Liver (tissue), 9 donors: ENCODE data around the gene ANTXR1. TPM values are rescaled to one million over a fixed set of nuclear protein-coding genes. Genes with fewer than 3 reads are reported as not detected.

Source experiments
- DNase-seq: peaks from one replicate; pipeline ENCODE4 v3.0.0-alpha.2; 2017; ENCODE audit warnings: low spot score
- H3K27ac ChIP-seq, 2 donors: one replicate each; pipeline ENCODE4 v1.7.0; 2013; ENCODE audit warnings: inconsistent platforms in 2 of 2, low read length in 2 of 2, control low read depth in 1 of 2, low read depth in 1 of 2, mild to moderate bottlenecking in 1 of 2
- H3K27me3 ChIP-seq, 4 donors: one replicate each; pipeline versions ENCODE4 v1.6.1 to v1.7.0; 2013; ENCODE audit warnings: low read length in 3 of 4, inconsistent platforms in 1 of 4, mild to moderate bottlenecking in 1 of 4, moderate library complexity in 1 of 4; ENCODE audit not compliant: control insufficient read depth in 4 of 4, insufficient read depth in 4 of 4
- H3K36me3 ChIP-seq, 4 donors: one replicate each; pipeline versions ENCODE4 v1.6.1 to v1.7.0; 2013; ENCODE audit warnings: low read length in 3 of 4, mild to moderate bottlenecking in 3 of 4, low read depth in 1 of 4, moderate library complexity in 1 of 4; ENCODE audit not compliant: control insufficient read depth in 4 of 4, insufficient read depth in 3 of 4
- H3K4me1 ChIP-seq, 4 donors: one replicate each; pipeline versions ENCODE4 v1.6.1 to v1.7.0; 2013; ENCODE audit warnings: low read length in 3 of 4, mild to moderate bottlenecking in 3 of 4, moderate library complexity in 1 of 4; ENCODE audit not compliant: control insufficient read depth in 4 of 4, insufficient read depth in 4 of 4
- H3K4me3 ChIP-seq, 3 donors: one replicate each; pipeline versions ENCODE4 v1.6.1 to v1.7.0; 2013; ENCODE audit warnings: low read length in 3 of 3, control low read depth in 1 of 3, low read depth in 1 of 3, mild to moderate bottlenecking in 1 of 3
- H3K9ac ChIP-seq, 2 donors: one replicate each; pipeline ENCODE4 v1.7.0; 2013; ENCODE audit warnings: low read length in 2 of 2, mild to moderate bottlenecking in 2 of 2, moderate library complexity in 2 of 2, control low read depth in 1 of 2, low read depth in 1 of 2
- H3K9me3 ChIP-seq, 4 donors: one replicate each; pipeline versions ENCODE4 v1.6.1 to v1.7.0; 2013; ENCODE audit warnings: low read length in 3 of 4; ENCODE audit not compliant: control insufficient read depth in 4 of 4
- ATF3 ChIP-seq: IDR thresholded peaks from 2 replicates; pipeline ENCODE4 v1.6.1; 2016; ENCODE audit warnings: antibody characterized with exemption
- EGR1 ChIP-seq, 2 donors: IDR thresholded peaks; 2 replicates each; pipeline ENCODE4 v1.6.1; 2016 to 2018; ENCODE audit warnings: antibody characterized with exemption in 2 of 2, low read depth in 2 of 2
- FOXA2 ChIP-seq: IDR thresholded peaks from 2 replicates; pipeline ENCODE4 v1.6.1; 2016; ENCODE audit warnings: antibody characterized with exemption
- HNF4A ChIP-seq, 2 donors: conservative IDR thresholded peaks; 2 replicates each; pipeline ENCODE4 v1.6.1; 2016; ENCODE audit warnings: antibody characterized with exemption in 2 of 2, mild to moderate bottlenecking in 2 of 2
- HNF4G ChIP-seq: IDR thresholded peaks from 2 replicates; pipeline ENCODE4 v1.6.1; 2016; ENCODE audit warnings: antibody characterized with exemption
- NR2F2 ChIP-seq: IDR thresholded peaks from 2 replicates; pipeline ENCODE4 v1.6.1; 2016; ENCODE audit warnings: antibody characterized with exemption
- RAD21 ChIP-seq, 2 donors: IDR thresholded peaks; 2 replicates each; pipeline ENCODE4 v1.6.1; 2016; ENCODE audit warnings: antibody characterized with exemption in 2 of 2, mild to moderate bottlenecking in 2 of 2
- SP1 ChIP-seq: IDR thresholded peaks from 2 replicates; pipeline ENCODE4 v1.6.1; 2018; ENCODE audit warnings: antibody characterized with exemption, mild to moderate bottlenecking
- YY1 ChIP-seq: IDR thresholded peaks from 2 replicates; pipeline ENCODE4 v1.6.1; 2016; ENCODE audit warnings: antibody characterized with exemption, mild to moderate bottlenecking
- WGBS: extraction: QIAGEN DNeasy Blood & Tissue Kit; methylation state at CpG from one replicate; pipeline ENCODE4 v1.1.7; 2013; 5-methylcytosine and 5-hydroxymethylcytosine counted together
- polyA plus RNA-seq, 2 donors: library from polyadenylated mRNA; stranded (reverse) in 1 of 2; unstranded in 1 of 2; fragments of 200-250 nt in 1 of 2; fragments of >200 nt in 1 of 2; fragmentation: Nextera tagmentation in 1 of 2; extraction: Ambion mirVana in 1 of 2; gene quantifications; one replicate each; pipeline versions ENCODE4 v1.2.1 to v1.2.3, GENCODE V29; 2013 to 2015
- total RNA-seq, 2 donors: library from RNA; depleted of rRNA; stranded (reverse); fragments of >200 nt; gene quantifications; one replicate each; pipeline ENCODE4 v1.2.3, GENCODE V29; 2014
- TF ChIP-seq, protein P1 (sequence below): IDR thresholded peaks from 2 replicates; pipeline ENCODE4 v1.6.1; 2016; ENCODE audit warnings: antibody characterized with exemption, mild to moderate bottlenecking
- TF ChIP-seq, protein P2 (sequence below): IDR thresholded peaks from 2 replicates; pipeline ENCODE4 v1.6.1; 2016; ENCODE audit warnings: antibody characterized with exemption
- TF ChIP-seq, protein P3 (sequence below): IDR thresholded peaks from 2 replicates; pipeline ENCODE4 v1.6.1; 2016; ENCODE audit warnings: antibody characterized with exemption
- TF ChIP-seq, protein P4 (sequence below): fragments of 150-350 bp; IDR thresholded peaks from 2 replicates; pipeline ENCODE4 v1.5.1; 2017; ENCODE audit warnings: improper control_type of control experiment, low read depth, low read length; ENCODE audit not compliant: missing input control
- donor health status: healthy.
- donor health status: healthy.
- donor health status: healthy.
- donor health status: healthy.
- donor health status: healthy.

Gene ANTXR1
- total and polyA plus RNA-seq, 4 donors, result 0.60 to 3.6 (median 1.8) TPM

- Histone ChIP-seq H3K4me1 (no peaks in the 10 kb centered on the region), H3K9ac (no peak overlapping the region), H3K36me3 (no peaks in the 10 kb centered on the region), H3K9me3 (peaks cover 0 to 7% (median 2%) of the 10 kb centered on the region in 4 donors), H3K4me3 (no peak overlapping the region), H3K27me3 (peaks cover 0 to 2% (median 0%) of the 10 kb centered on the region in 4 donors), H3K27ac (peak overlapping the region in 1 of 2 donors; percentile 12)
- 83% methylated on average over 2 of the region's 2 CpGs for WGBS
- TF ChIP-seq, protein P1, sequence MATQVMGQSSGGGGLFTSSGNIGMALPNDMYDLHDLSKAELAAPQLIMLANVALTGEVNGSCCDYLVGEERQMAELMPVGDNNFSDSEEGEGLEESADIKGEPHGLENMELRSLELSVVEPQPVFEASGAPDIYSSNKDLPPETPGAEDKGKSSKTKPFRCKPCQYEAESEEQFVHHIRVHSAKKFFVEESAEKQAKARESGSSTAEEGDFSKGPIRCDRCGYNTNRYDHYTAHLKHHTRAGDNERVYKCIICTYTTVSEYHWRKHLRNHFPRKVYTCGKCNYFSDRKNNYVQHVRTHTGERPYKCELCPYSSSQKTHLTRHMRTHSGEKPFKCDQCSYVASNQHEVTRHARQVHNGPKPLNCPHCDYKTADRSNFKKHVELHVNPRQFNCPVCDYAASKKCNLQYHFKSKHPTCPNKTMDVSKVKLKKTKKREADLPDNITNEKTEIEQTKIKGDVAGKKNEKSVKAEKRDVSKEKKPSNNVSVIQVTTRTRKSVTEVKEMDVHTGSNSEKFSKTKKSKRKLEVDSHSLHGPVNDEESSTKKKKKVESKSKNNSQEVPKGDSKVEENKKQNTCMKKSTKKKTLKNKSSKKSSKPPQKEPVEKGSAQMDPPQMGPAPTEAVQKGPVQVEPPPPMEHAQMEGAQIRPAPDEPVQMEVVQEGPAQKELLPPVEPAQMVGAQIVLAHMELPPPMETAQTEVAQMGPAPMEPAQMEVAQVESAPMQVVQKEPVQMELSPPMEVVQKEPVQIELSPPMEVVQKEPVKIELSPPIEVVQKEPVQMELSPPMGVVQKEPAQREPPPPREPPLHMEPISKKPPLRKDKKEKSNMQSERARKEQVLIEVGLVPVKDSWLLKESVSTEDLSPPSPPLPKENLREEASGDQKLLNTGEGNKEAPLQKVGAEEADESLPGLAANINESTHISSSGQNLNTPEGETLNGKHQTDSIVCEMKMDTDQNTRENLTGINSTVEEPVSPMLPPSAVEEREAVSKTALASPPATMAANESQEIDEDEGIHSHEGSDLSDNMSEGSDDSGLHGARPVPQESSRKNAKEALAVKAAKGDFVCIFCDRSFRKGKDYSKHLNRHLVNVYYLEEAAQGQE, result no peak
- no peak for TF ChIP-seq RAD21 (IDR thresholded peaks at IDR 0.05)
- TF ChIP-seq HNF4G, result no peak
- TF ChIP-seq, protein P2, sequence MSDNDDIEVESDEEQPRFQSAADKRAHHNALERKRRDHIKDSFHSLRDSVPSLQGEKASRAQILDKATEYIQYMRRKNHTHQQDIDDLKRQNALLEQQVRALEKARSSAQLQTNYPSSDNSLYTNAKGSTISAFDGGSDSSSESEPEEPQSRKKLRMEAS, result no peak
- no peak for TF ChIP-seq FOXA2
- no peak for TF ChIP-seq SP1
- TF ChIP-seq, protein P3, sequence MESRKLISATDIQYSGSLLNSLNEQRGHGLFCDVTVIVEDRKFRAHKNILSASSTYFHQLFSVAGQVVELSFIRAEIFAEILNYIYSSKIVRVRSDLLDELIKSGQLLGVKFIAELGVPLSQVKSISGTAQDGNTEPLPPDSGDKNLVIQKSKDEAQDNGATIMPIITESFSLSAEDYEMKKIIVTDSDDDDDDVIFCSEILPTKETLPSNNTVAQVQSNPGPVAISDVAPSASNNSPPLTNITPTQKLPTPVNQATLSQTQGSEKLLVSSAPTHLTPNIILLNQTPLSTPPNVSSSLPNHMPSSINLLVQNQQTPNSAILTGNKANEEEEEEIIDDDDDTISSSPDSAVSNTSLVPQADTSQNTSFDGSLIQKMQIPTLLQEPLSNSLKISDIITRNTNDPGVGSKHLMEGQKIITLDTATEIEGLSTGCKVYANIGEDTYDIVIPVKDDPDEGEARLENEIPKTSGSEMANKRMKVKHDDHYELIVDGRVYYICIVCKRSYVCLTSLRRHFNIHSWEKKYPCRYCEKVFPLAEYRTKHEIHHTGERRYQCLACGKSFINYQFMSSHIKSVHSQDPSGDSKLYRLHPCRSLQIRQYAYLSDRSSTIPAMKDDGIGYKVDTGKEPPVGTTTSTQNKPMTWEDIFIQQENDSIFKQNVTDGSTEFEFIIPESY, result no peak
- TF ChIP-seq ATF3, result no peak
- DNase-seq, result no peak
These were observed 192.5 kb downstream of the ANTXR1 start for GRCh38 chr2:69205491-69205890.

DNA sequence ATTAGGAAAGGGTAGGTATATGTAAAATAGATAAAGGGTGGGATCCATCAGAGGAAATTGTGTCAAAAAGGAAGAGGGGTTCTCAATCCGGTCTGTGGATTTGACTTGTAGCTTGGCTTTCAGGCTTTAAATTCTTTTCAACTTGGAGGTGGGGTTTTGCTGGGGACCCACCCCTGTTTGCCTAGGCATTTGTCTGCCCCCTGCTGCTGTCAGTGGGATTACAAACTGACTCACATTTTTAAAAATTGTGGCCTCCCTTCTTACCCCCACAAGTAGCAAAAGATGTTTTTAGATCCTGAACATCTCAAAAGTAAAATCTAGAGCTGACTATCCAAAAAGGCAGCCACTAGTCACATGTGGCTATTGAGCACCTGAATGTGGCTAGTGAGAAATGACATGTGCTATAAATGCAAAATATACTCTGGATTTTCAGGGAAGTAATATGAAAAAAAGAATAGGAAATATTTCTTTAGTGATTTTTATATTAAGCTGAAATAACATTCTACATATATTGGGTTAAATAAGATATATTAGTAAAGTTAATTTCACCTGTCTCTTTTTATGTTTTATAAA is 195.1 kb downstream of the ANTXR1 start:
- WGBS, result 94% methylated on average over 1 of the region's 1 CpG

More for the DNA sequence above, 195.1 kb downstream of the ANTXR1 start:
- H3K4me1 ChIP-seq, result no peaks in the 10 kb centered on the region
- peaks cover 0 to 7% (median 2%) of the 10 kb centered on the region in 4 donors for H3K9me3 ChIP-seq
- peaks cover 0 to 2% (median 0%) of the 10 kb centered on the region in 4 donors for H3K27me3 ChIP-seq
- TF ChIP-seq SP1, result no peak
- no peak for TF ChIP-seq HNF4A (conservative IDR thresholded peaks at IDR 0.05)
- TF ChIP-seq, protein P3, result no peak
- TF ChIP-seq, protein P4, sequence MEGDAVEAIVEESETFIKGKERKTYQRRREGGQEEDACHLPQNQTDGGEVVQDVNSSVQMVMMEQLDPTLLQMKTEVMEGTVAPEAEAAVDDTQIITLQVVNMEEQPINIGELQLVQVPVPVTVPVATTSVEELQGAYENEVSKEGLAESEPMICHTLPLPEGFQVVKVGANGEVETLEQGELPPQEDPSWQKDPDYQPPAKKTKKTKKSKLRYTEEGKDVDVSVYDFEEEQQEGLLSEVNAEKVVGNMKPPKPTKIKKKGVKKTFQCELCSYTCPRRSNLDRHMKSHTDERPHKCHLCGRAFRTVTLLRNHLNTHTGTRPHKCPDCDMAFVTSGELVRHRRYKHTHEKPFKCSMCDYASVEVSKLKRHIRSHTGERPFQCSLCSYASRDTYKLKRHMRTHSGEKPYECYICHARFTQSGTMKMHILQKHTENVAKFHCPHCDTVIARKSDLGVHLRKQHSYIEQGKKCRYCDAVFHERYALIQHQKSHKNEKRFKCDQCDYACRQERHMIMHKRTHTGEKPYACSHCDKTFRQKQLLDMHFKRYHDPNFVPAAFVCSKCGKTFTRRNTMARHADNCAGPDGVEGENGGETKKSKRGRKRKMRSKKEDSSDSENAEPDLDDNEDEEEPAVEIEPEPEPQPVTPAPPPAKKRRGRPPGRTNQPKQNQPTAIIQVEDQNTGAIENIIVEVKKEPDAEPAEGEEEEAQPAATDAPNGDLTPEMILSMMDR, result no peak
- TF ChIP-seq YY1, result no peak
- no peak for TF ChIP-seq HNF4G
- TF ChIP-seq EGR1 (IDR thresholded peaks at IDR 0.05; ENCODE audit: low read depth in 2 of 2), result no peak
- TF ChIP-seq NR2F2, result no peak
- DNase-seq, result no peak
- H3K36me3 ChIP-seq, result no peaks in the 10 kb centered on the region
- no peak overlapping the region for H3K9ac ChIP-seq
- no peak overlapping the region for H3K4me3 ChIP-seq
- H3K27ac ChIP-seq, result no peak overlapping the region
